ENCODE measurements around the gene IGF2R. TPM values are rescaled to one million over a fixed set of nuclear protein-coding genes. Genes with fewer than 3 reads are reported as not detected.

IGF2R gene
- total RNA-seq, 1 donor from 2014 or later, result 247 TPM

DNA sequence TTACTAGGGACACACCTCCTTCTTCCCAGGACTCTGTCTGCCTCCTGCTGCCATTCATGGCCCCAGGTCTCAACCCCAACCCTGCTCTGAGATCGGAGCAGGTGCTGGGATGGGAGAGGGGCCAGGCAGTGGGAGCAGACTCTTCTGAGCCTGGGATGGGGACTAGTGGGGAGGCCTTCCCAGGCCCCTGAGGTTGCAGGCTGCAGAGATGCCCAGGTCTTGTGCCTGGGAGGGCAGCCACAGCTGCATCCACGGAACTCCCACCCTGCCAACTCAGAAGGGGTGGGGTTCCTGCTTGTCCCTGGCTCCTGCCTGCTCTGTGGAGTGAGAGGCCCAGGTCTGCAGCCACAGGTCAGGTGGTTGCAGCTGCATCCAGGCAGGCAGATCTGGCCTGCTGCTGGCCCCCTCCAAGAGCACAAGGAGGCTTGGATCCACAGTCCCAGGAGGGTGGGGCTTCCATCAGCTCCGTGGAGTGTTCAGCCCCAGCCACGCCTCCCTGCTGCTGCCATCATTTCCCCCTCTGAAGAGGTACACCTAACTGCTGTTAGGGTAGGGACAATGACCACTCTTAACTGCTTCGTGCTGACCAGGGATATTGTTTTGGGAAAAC is 149.8 kb downstream of the IGF2R start:
- Mint-ChIP-seq H3K9me3 (ENCODE audit: low read depth) (no peaks in the 10 kb centered on the region), H3K4me3 (ENCODE audit: unreplicated experiment) (no peak overlapping the region), H3K4me1 (ENCODE audit: low read depth) (peaks cover 10% of the 10 kb centered on the region)

DNA sequence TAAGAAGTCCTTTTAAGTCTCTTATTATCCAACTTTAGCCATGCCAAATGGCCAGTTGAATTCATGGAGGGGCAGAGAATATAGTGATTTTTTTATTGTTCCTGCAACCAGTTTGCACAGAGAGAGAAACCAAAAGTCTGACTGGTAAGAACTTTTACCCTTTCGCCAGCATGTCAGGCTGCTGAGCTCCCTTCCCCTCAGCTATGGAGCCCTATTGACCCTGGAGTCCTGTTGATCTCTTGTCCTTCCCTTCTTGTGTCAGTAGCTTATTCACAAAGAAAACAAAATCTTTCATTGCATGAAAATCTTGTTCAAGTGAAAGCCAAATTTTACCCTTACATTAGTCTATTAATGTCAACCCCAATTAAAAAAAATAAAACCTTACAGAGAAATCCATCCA is 151.2 kb downstream of the IGF2R start:
- Mint-ChIP-seq H3K9me3 (ENCODE audit: low read depth) (no peaks in the 10 kb centered on the region), H3K27ac (ENCODE audit: unreplicated experiment) (no peak overlapping the region), H3K4me1 (ENCODE audit: low read depth) (peaks cover 10% of the 10 kb centered on the region), H3K4me3 (ENCODE audit: unreplicated experiment) (no peak overlapping the region), H3K36me3 (ENCODE audit: low read depth) (peaks cover 15% of the 10 kb centered on the region), H3K27me3 (ENCODE audit: low read depth) (no peaks in the 10 kb centered on the region)
- no peak for DNase-seq (ENCODE audit: low spot score)
- TF ChIP-seq, protein P1, sequence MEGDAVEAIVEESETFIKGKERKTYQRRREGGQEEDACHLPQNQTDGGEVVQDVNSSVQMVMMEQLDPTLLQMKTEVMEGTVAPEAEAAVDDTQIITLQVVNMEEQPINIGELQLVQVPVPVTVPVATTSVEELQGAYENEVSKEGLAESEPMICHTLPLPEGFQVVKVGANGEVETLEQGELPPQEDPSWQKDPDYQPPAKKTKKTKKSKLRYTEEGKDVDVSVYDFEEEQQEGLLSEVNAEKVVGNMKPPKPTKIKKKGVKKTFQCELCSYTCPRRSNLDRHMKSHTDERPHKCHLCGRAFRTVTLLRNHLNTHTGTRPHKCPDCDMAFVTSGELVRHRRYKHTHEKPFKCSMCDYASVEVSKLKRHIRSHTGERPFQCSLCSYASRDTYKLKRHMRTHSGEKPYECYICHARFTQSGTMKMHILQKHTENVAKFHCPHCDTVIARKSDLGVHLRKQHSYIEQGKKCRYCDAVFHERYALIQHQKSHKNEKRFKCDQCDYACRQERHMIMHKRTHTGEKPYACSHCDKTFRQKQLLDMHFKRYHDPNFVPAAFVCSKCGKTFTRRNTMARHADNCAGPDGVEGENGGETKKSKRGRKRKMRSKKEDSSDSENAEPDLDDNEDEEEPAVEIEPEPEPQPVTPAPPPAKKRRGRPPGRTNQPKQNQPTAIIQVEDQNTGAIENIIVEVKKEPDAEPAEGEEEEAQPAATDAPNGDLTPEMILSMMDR (IDR thresholded peaks at IDR 0.05), result no peak

More for the DNA sequence above, 149.8 kb downstream of the IGF2R start:
- Mint-ChIP-seq H3K27me3 (ENCODE audit: low read depth) (no peaks in the 10 kb centered on the region), H3K27ac (ENCODE audit: unreplicated experiment) (no peak overlapping the region), H3K36me3 (ENCODE audit: low read depth) (peaks cover 12% of the 10 kb centered on the region)
- TF ChIP-seq, protein P1 (IDR thresholded peaks at IDR 0.05), result no peak
- no peak for DNase-seq (ENCODE audit: low spot score)

DNA sequence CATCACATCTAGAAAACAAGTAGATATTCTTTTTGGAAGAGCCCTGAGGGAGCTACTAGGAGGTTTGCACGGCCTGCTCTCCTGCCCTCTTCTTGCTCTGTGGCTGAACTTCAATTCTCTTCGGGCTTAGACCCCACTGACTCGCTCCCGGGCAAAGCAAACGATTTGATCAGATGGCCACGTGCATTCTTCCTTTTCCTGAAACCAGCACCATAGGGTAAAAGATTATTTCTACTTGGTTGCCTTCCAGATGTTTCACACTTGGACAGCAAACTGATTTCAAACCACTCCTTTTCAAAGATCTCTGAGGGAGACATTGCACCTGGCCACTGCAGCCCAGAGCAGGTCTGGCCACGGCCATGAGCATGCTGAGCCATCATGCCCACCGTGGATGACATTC is 152.7 kb downstream of the IGF2R start, which contains the start of gene SLC22A1:
Gene SLC22A1, plus strand, starts transcription at position 258 of the 400 bp plus-strand sequence. Its CDS starts 121 bp downstream, at position 379.
- TF ChIP-seq, protein P1 (IDR thresholded peaks at IDR 0.05), result no peak
- H3K27ac Mint-ChIP-seq (ENCODE audit: unreplicated experiment), result no peak within 1 kb of the TSS
- H3K4me1 Mint-ChIP-seq (ENCODE audit: low read depth), result peaks cover 10% of the 10 kb centered on the region
- DNase-seq (ENCODE audit: low spot score), result no peak
- peaks cover 14% of the 10 kb centered on the region for H3K36me3 Mint-ChIP-seq (ENCODE audit: low read depth)
- H3K27me3 Mint-ChIP-seq (ENCODE audit: low read depth), result no peaks in the 10 kb centered on the region
- no peak within 1 kb of the TSS for H3K4me3 Mint-ChIP-seq (ENCODE audit: unreplicated experiment)
- H3K9me3 Mint-ChIP-seq (ENCODE audit: low read depth), result no peaks in the 10 kb centered on the region

DNA sequence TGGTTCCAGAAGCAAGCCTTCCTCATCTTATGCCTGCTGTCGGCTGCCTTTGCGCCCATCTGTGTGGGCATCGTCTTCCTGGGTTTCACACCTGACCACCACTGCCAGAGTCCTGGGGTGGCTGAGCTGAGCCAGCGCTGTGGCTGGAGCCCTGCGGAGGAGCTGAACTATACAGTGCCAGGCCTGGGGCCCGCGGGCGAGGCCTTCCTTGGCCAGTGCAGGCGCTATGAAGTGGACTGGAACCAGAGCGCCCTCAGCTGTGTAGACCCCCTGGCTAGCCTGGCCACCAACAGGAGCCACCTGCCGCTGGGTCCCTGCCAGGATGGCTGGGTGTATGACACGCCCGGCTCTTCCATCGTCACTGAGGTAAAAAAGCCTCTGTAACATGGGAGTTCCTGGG is 153.1 kb downstream of the IGF2R start:
- H3K4me3 Mint-ChIP-seq (ENCODE audit: unreplicated experiment), result no peak overlapping the region
- H3K4me1 Mint-ChIP-seq (ENCODE audit: low read depth), result peaks cover 10% of the 10 kb centered on the region
- H3K36me3 Mint-ChIP-seq (ENCODE audit: low read depth), result peaks cover 14% of the 10 kb centered on the region
- no peaks in the 10 kb centered on the region for H3K9me3 Mint-ChIP-seq (ENCODE audit: low read depth)
- no peaks in the 10 kb centered on the region for H3K27me3 Mint-ChIP-seq (ENCODE audit: low read depth)
- H3K27ac Mint-ChIP-seq (ENCODE audit: unreplicated experiment), result no peak overlapping the region
- no peak for DNase-seq (ENCODE audit: low spot score)
- TF ChIP-seq, protein P1 (IDR thresholded peaks at IDR 0.05), result no peak

DNA sequence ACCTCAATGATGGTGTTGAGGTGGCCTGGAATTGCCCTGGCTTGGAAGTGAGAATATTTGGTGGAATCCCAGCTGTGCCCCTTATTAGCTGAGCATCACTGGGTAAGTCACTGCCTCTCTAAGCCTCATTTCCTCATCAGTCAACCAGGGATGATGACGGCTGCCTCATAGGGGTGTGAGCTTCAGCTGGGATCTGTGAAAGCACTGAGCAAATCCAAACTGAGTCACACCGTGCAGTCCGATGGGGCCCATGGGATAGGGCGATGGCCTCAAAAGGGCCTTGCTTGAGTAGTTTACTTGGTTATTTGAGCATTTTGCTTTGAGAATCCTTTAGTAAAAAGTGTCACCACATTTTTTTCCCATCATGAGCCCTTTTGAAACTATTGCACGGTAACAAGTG is 153.9 kb downstream of the IGF2R start:
- H3K27ac Mint-ChIP-seq (ENCODE audit: unreplicated experiment), result no peak overlapping the region
- H3K9me3 Mint-ChIP-seq (ENCODE audit: low read depth), result no peaks in the 10 kb centered on the region
- H3K4me1 Mint-ChIP-seq (ENCODE audit: low read depth), result peaks cover 10% of the 10 kb centered on the region
- H3K36me3 Mint-ChIP-seq (ENCODE audit: low read depth), result peaks cover 10% of the 10 kb centered on the region
- H3K27me3 Mint-ChIP-seq (ENCODE audit: low read depth), result no peaks in the 10 kb centered on the region
- DNase-seq (ENCODE audit: low spot score), result no peak
- no peak overlapping the region for H3K4me3 Mint-ChIP-seq (ENCODE audit: unreplicated experiment)
- TF ChIP-seq, protein P1 (IDR thresholded peaks at IDR 0.05), result no peak

Measured in chondrocyte (in vitro differentiated cells).